ENCODE measurements around the gene ANO8.

The ANO8 gene

GRCh38 chr19:17331045-17331558 lies 3.6 kb downstream of the ANO8 start:
- H3K9me2 ChIP-seq (replicated peaks; ENCODE audit: insufficient read depth, low read length), result no peaks in the 10 kb centered on the region
- no peaks in the 10 kb centered on the region for H3K27me3 ChIP-seq (ENCODE audit: low read length)
- H3K27ac ChIP-seq (ENCODE audit: low read depth, low read length), result no peak overlapping the region
- H2AFZ ChIP-seq (ENCODE audit: low read depth, low read length, severe bottlenecking), result no peak overlapping the region
- no peaks in the 10 kb centered on the region for H3K79me2 ChIP-seq (ENCODE audit: insufficient read depth, low read length)
- TF ChIP-seq CTCF (IDR thresholded peaks at IDR 0.05; ENCODE audit: insufficient read depth, low read length, poor library complexity, severe bottlenecking) (no peak), EZH2phosphoT487 (conservative IDR thresholded peaks at IDR 0.05; ENCODE audit: low read length) (no peak)
- no peak overlapping the region for H3K4me3 ChIP-seq (ENCODE audit: insufficient read depth, low read length, poor library complexity, severe bottlenecking)
- peaks cover 7% of the 10 kb centered on the region; the same call in 1 of the 2 replicates for H3F3A ChIP-seq (ENCODE audit: insufficient read depth)
- H3K9me3 ChIP-seq (ENCODE audit: insufficient read depth, low read length), result no peaks in the 10 kb centered on the region
- H3K36me3 ChIP-seq (ENCODE audit: low read length), result no peaks in the 10 kb centered on the region
- H3K9ac ChIP-seq (ENCODE audit: low read length), result no peak overlapping the region
- no peaks in the 10 kb centered on the region for H4K20me1 ChIP-seq (ENCODE audit: low read depth, low read length)
- no peak overlapping the region for H3K4me2 ChIP-seq (ENCODE audit: low read depth, low read length, poor library complexity, severe bottlenecking)

- H3K9me3 ChIP-seq (ENCODE audit: insufficient read depth, low read length), result no peaks in the 10 kb centered on the region
- H3K4me2 ChIP-seq (ENCODE audit: low read depth, low read length, poor library complexity, severe bottlenecking), result no peak overlapping the region
- H3K9ac ChIP-seq (ENCODE audit: low read length), result no peak overlapping the region
- no peaks in the 10 kb centered on the region for H3K79me2 ChIP-seq (ENCODE audit: insufficient read depth, low read length)
- H4K20me1 ChIP-seq (ENCODE audit: low read depth, low read length), result no peaks in the 10 kb centered on the region
- H3K36me3 ChIP-seq (ENCODE audit: low read length), result no peaks in the 10 kb centered on the region
- no peaks in the 10 kb centered on the region for H3K27me3 ChIP-seq (ENCODE audit: low read length)
- H3K4me3 ChIP-seq (ENCODE audit: insufficient read depth, low read length, poor library complexity, severe bottlenecking), result no peak overlapping the region
- no peak overlapping the region for H3K27ac ChIP-seq (ENCODE audit: low read depth, low read length)
- TF ChIP-seq EZH2phosphoT487 (conservative IDR thresholded peaks at IDR 0.05; ENCODE audit: low read length), result no peak
- no peak for TF ChIP-seq CTCF (IDR thresholded peaks at IDR 0.05; ENCODE audit: insufficient read depth, low read length, poor library complexity, severe bottlenecking)
- peaks cover 7% of the 10 kb centered on the region; the same call in 1 of the 2 replicates for H3F3A ChIP-seq (ENCODE audit: insufficient read depth)
- no peaks in the 10 kb centered on the region for H3K9me2 ChIP-seq (replicated peaks; ENCODE audit: insufficient read depth, low read length)
- H2AFZ ChIP-seq (ENCODE audit: low read depth, low read length, severe bottlenecking), result no peak overlapping the region
Measured at GRCh38 chr19:17330262-17331044, 4.2 kb downstream of the ANO8 start.

GRCh38 chr19:17329366-17330261 lies 5.0 kb downstream of the ANO8 start:
- no peak overlapping the region for H3K9ac ChIP-seq (ENCODE audit: low read length)
- no peaks in the 10 kb centered on the region for H4K20me1 ChIP-seq (ENCODE audit: low read depth, low read length)
- H3K27ac ChIP-seq (ENCODE audit: low read depth, low read length), result no peak overlapping the region
- no peaks in the 10 kb centered on the region for H3K9me3 ChIP-seq (ENCODE audit: insufficient read depth, low read length)
- no peaks in the 10 kb centered on the region for H3K27me3 ChIP-seq (ENCODE audit: low read length)
- H2AFZ ChIP-seq (ENCODE audit: low read depth, low read length, severe bottlenecking), result no peak overlapping the region
- peaks cover 7% of the 10 kb centered on the region; the same call in 1 of the 2 replicates for H3F3A ChIP-seq (ENCODE audit: insufficient read depth)
- H3K36me3 ChIP-seq (ENCODE audit: low read length), result no peaks in the 10 kb centered on the region
- no peaks in the 10 kb centered on the region for H3K9me2 ChIP-seq (replicated peaks; ENCODE audit: insufficient read depth, low read length)
- TF ChIP-seq EZH2phosphoT487 (conservative IDR thresholded peaks at IDR 0.05; ENCODE audit: low read length) (no peak), CTCF (IDR thresholded peaks at IDR 0.05; ENCODE audit: insufficient read depth, low read length, poor library complexity, severe bottlenecking) (no peak)
- no peaks in the 10 kb centered on the region for H3K79me2 ChIP-seq (ENCODE audit: insufficient read depth, low read length)
- H3K4me2 ChIP-seq (ENCODE audit: low read depth, low read length, poor library complexity, severe bottlenecking), result no peak overlapping the region
- no peak overlapping the region for H3K4me3 ChIP-seq (ENCODE audit: insufficient read depth, low read length, poor library complexity, severe bottlenecking)

Measured in SU-DHL-6 (cell line).